ENCODE measurements around the gene SHANK1.
"Not testable (repeated sequence)": the region's sequence is repeated elsewhere in the genome, so short reads cannot be mapped to it uniquely, and the experiment has no call there.

Gene SHANK1

DNA sequence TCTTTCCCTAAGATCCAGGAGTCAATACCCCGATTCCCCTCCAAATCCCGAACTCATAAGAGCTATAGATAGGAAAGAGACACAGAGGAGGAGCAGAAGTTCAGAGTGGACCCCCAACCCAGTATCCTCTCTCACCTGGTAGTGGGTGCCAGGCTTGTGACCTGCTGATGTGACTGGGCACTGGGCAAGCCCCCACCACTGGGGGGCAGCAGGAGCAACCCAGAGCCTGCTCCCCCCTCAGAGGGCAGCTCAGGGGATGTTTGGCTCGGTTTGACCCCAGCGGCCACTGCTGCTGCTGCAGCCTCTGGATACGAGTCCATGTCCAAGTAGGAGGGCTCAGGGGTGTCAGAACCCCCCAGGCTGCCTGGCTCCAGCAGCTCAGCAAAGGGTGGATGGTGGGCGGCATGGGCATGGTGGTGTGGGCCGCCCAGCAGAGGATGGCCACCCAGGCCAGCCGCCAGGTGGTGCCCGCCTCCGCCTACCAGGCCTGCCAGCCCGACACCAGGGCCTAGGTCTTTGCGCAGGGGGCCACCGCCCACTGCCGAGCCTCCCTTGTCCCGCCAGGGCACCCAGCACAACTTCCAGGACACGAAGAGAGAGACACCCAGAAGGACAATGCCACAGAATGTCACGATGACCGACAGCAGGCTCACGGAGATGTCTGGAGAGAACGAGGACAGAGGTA, 87.3 kb downstream of the SHANK1 start:
- DNase-seq, result no peak

- DNase-seq, result no peak
Measured at GRCh38 chr19:50629801-50630200, 89.8 kb downstream of the SHANK1 start.

GRCh38 chr19:50629194-50629593, 90.4 kb downstream of the SHANK1 start:
- no peak for DNase-seq

DNA sequence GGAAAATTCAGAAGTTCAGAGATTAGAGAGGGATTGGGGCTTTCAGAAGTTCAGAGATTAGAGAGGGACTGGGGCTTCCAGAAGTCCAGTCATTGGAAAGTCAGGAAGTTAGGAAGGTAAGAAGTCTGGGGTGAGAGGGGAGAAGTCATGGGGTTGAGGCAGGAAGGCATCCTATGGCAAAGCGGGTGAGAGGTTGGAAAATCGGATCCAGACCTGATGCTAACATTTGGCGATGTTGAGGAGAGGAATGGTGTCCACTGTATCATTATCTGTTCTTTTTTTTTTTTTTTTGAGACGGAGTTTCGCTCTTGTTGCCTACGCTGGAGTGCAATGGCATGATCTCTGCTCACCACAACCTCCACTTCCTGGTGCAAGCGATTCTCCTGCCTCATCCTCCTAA, 91.1 kb downstream of the SHANK1 start:
- no peak for DNase-seq

GRCh38 chr19:50628146-50628545, 91.5 kb downstream of the SHANK1 start:
- no peak for DNase-seq

DNA sequence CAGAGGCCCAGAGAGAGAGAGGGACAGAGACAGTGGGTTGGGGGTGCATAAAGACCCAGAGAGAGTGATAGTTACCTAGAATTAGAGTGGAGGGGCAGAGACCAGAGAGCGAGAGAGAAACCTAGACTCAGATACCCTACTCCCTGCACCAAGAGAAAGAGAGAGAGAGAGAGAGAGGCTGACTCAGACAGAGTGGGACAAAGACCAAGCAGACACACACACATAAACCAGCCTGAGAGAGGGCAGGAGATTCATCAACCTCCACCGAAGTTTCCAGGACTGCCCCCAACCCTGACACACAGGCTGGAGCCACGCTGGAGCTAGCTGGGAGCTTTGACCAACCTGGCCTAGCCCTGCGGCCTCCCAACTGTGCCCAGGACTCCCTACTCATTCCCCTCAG, 92.8 kb downstream of the SHANK1 start:
- no peak for DNase-seq

DNA sequence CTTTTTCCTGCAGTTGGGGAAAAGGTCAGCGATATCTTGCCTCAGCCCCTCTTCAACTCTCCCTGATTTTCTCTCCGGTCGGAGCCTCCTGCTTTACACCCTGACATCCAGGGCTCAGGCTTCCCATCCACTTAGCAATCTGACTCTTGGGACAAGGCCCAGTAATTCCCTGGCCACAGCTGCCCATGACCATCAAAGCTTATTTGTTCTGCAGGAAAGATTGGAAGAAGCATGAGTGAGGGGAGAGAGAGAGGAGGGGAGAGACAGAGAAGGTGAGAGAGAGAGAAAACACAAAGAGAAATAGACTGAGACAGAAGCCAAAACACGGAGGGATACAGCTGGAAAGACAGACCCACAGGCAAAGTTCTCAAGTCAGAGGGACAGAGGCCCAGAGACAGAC, 93.6 kb downstream of the SHANK1 start:
- DNase-seq, result no peak

DNA sequence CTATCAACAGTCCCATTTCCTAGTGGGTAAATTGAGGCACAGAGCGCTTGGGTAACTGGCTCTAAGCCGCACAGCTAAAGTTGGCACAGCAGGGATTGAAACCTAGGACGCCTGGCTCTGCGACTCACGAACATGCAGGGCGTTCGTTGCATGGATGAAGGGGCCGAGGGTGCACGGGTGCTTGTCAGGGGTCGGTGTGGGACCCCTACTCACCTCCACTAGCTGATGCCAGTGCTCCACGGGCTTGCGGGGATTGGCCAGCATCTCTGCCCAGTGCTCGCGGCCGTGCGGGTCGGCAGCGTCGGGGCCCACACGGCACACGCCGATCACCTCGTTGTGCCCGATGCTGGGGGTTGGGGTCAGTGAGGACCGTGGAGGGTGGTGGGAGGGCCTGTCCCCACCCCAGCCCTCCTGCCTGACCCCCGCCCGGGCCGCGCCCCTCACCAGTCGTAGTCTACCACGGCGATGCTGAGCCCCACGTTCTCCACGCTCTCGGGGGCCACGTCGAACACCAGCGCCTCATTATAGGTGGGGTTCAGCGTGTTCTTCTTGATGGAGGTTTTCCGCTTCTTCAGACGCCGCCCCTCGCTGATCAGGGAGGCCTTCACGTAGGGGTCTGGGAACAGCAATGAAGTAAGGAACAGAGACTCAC, 94.5 kb downstream of the SHANK1 start:
- no peak for DNase-seq

DNA sequence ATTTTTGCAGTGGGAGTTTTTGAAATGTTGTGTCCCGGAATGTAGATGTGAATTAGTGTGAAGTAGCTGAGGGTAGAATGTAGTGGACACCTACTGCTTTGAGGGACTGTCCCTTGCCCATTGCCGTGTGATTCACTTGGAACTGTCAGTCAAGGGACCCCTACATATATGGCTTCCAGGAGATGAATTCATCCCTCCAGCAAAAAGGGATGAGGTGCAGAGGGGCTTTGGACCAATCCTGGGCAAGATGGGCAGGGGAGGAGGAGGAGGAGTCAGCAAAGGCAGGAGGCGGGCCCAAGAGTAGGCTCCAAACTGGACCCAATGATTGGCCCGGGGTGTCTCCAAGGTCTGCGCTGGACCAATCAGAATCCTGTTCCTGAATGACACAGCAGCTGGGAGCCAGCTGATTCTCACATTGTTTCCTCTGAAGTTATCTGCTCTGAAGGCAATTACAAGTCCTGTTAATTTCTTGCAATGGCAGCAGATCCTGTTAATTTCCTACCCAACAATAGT, 99.2 kb downstream of the SHANK1 start:
- not testable (repeated sequence) for DNase-seq

DNA sequence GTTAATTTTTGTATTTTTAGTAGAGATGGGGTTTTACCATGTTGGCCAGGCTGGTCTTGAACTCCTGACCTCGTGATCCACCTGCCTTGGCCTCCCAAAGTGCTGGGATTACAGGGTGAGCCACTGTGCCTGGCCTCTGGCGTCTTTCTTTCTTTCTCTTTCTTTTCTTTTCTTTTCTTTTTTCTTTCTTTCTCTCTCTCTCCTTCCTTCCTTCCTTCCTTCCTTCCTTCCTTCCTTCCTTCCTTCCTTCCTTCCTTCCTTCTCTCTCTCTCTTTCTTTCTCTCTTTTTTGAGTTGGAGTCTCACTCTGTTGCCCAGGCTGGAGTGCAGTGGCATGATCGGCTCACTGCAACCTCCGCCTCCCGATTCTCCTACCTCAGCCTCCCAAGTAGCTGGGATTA, 100.4 kb downstream of the SHANK1 start:
- not testable (repeated sequence) for DNase-seq

DNA sequence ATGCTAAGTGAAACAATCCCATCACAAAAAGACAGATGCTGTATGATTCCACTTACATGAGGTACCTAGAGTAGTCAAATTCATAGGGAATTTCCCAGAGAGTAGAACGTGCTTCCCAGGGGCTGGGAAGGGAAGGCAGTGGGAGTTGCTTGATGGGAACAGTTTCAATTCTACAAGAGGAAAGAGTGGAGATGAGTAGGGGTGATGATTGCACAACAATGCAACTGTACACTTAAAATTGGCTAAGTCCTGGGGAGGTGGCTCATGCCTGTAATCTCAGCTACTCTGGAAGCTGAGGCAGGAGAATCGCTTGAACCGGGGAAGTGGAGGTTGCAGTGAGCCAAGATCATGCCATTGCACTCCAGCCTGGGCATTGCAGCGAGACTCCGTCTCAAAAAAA, 101.2 kb downstream of the SHANK1 start:
- DNase-seq, result not testable (repeated sequence)

DNA sequence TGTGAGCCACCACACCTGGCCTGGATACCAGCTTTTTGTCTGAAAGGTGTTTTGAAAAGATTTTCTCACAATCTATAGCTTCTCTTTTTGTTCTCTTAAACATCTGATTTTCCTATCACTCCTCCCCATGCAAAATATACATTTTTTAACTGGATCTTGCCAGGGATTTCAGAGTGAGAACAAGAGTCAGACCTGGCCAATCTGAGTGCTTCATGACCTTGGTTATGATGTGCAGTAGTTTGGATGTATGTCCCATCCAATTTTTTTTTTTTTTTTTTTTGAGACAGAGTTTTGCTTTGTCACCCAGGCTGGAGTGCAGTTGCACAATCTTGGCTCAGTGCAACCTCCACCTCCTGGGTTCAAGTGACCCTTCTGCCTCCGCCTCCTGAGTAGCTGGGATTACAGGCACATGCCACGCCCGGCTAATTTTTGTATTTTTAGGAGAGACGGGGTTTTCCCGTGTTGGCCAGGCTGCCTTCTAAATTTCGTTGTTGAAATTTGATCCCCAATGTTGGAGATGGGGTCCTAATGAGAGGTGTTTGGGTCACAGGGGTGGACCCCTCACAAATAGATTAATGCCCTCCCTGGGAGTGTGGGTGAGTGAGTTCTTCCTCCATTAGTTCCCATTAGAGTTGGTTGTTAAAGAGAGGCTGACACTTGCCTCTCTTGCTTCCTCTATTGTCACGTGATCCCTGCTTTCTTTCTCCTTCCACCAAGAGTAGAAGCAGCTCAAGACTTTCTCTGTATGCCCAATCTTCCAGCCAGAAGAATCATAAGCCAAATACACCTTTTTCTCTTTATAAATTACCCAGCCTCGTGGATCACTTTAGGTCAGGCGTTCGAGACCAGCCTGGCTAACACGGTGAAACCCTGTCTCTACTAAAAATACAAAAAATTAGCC, 106.8 kb downstream of the SHANK1 start:
- not testable (repeated sequence) for DNase-seq
